ENCODE measurements around the gene RNF222. TPM values are rescaled to one million over a fixed set of nuclear protein-coding genes. Genes with fewer than 3 reads are reported as not detected.
A peak's percentile ranks its signal among the peaks of the same experiment; 100 is the strongest.

RNF222 gene
- total RNA-seq, 6 experiments from 2014 or later: not detected

DNA sequence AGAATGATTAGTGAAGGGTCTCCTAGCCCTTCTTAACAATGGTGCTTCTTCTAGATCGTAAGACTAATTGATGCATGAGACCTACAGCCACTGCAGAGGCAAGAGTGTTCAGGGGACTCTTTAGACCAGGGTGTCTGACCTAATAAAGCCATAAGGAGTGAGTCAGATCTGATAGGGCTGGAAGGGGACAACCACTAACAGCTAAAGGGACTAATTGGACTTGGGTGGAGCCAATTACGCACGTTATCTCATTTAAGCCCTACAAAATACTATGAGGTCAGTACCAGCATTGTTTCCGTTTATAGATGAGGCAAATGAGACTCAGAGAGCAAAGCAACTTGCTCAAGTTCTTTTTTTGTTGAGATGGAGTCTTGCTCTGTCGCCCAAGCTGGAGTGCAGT is 14.5 kb upstream of the RNF222 start:
- H3K9me3 ChIP-seq: no peaks in the 10 kb centered on the region
- whole genome bisulfite sequencing (ENCODE audit: insufficient coverage, low coverage, low lambda C conversion rate, missing lambda C conversion rate): 75% methylated on average over 4 of the region's 5 CpGs
- ATAC-seq: no peak
- H3K27me3 ChIP-seq: no peaks in the 10 kb centered on the region
- H3K27ac ChIP-seq: no peak overlapping the region
- DNase-seq: peak in 1 of 3 donors; percentile 0
- no peaks in the 10 kb centered on the region for H3K36me3 ChIP-seq
- no peak overlapping the region for H3K4me3 ChIP-seq
- H3K4me1 ChIP-seq: peaks cover 0 to 15% (median 0%) of the 10 kb centered on the region in 4 donors
- intact Hi-C loops (cut with DNase I): loop anchor here in 1 of 2 donors (10.0 kb wide), 1 partner anchor 63 kb away; no protein-coding TSS in a partner anchor
- TF ChIP-seq, protein P1, sequence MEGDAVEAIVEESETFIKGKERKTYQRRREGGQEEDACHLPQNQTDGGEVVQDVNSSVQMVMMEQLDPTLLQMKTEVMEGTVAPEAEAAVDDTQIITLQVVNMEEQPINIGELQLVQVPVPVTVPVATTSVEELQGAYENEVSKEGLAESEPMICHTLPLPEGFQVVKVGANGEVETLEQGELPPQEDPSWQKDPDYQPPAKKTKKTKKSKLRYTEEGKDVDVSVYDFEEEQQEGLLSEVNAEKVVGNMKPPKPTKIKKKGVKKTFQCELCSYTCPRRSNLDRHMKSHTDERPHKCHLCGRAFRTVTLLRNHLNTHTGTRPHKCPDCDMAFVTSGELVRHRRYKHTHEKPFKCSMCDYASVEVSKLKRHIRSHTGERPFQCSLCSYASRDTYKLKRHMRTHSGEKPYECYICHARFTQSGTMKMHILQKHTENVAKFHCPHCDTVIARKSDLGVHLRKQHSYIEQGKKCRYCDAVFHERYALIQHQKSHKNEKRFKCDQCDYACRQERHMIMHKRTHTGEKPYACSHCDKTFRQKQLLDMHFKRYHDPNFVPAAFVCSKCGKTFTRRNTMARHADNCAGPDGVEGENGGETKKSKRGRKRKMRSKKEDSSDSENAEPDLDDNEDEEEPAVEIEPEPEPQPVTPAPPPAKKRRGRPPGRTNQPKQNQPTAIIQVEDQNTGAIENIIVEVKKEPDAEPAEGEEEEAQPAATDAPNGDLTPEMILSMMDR (IDR thresholded peaks at IDR 0.05): no peak
- TF ChIP-seq POLR2A (IDR thresholded peaks at IDR 0.05): no peak

DNA sequence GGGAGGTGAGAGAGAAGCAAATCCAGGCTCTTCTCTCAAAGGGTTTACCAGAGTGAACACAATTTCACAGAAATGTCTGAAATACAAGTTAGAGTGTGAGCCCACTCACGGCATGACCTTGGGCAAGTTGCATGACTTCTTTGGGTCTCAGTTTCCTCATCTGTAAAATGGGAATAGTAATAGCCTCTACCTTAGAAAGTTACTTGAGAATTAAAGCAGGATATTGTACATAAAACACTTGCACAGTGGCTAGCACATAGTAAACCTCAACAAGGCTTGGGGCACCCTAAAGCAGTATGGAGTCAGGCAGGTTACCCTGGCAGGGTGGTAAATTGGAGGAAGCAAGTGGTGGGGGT is 13.2 kb upstream of the RNF222 start:
- Histone ChIP-seq H3K4me3 (no peak overlapping the region), H3K27me3 (no peaks in the 10 kb centered on the region), H3K27ac (no peak overlapping the region), H3K4me1 (peaks cover 0 to 15% (median 0%) of the 10 kb centered on the region in 4 donors), H3K9me3 (no peaks in the 10 kb centered on the region), H3K36me3 (no peaks in the 10 kb centered on the region)
- intact Hi-C loops (cut with DNase I): loop anchor here in 1 of 2 donors (10.0 kb wide), 1 partner anchor 64 kb away; no protein-coding TSS in a partner anchor
- ATAC-seq (no peak), DNase-seq (no peak)
- 57% methylated on average over 1 of the region's 1 CpG for WGBS (ENCODE audit: insufficient coverage, low coverage, low lambda C conversion rate, missing lambda C conversion rate)
- TF ChIP-seq, protein P1 (IDR thresholded peaks at IDR 0.05): no peak
- TF ChIP-seq POLR2A (IDR thresholded peaks at IDR 0.05): no peak

DNA sequence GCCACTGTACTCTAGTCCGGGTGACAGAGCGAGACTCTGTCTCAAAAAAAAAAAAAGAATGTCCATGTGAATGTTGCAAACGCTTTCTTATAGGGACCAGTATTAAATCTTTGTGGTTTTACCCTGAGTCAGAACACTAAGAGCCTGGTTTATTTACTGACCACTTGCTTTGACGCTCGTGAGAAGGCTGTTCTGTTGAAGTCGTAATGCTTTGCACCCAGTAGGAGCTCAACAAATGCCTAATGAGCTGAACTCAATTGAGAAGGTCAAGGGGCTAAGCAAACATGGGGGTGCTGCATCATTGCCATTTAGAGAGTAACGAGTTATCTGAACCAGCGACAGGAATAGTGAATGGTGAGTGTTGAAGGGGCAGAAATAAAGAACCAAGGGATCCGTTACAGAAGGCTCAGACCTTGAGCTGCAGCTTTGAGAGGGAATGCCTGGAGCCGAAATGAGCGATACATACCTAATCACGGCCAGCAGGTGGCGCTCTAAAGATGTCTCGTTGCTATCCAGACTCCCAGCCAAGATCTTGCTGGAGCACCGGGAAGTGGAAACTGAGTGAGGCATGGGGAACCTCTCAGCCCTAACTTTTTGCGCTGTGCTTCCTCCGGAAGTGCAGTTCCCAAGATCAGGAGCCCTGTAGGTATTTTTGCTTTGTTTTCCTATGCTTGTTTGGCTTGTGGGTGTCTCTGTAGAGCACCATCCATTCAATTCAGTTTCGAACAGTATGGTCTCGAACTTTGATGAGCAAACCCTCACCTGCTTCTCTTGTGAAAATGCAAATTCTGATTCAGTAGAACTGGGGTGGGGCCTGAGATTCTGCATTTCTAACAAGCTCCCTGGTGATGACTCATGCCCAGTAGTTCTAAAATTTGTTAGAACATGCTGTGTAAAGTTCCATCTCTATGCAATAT is 12.6 kb upstream of the RNF222 start:
- 21% methylated on average over 19 of the region's 19 CpGs for WGBS (ENCODE audit: insufficient coverage, low coverage, low lambda C conversion rate, missing lambda C conversion rate)
- H3K27ac ChIP-seq: no peak overlapping the region
- intact Hi-C loops (cut with DNase I): loop anchor here (10.0 kb wide), 2 partner anchors 65 to 335 kb away; partner anchors contain the start of gene CCDC42 (in 1 of the 2)

DNA sequence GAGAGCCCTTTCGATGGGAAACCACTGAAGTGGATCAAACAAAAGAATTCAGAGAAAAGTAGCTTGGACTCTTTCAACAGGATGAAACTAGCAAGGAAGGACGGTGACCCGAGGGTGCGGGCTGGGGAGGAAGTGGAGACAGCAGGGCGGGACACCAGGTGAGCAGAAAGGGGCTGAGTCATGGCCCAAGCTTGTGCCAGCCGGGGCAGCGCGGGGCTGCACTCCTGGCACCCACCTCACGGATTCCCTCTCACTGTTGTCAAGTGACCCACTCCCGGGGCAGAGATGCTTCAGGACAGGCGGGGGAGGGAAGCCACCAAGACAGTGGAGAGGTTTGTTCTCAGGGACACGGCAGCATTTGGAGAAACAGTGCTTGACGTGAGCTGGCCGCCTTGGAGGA is 10.7 kb upstream of the RNF222 start:
- 45% methylated on average over 5 of the region's 14 CpGs for WGBS (ENCODE audit: insufficient coverage, low coverage, low lambda C conversion rate, missing lambda C conversion rate)
- no peak overlapping the region for H3K27ac ChIP-seq
- H3K4me3 ChIP-seq: no peak overlapping the region
- H3K9me3 ChIP-seq: no peaks in the 10 kb centered on the region
- H3K27me3 ChIP-seq: no peaks in the 10 kb centered on the region
- intact Hi-C loops (cut with DNase I): loop anchor here in 1 of 2 donors (10.0 kb wide), 1 partner anchor 336 kb away; the partner anchor contains the start of gene CCDC42
- no peak for ATAC-seq
- peaks cover 0 to 15% (median 0%) of the 10 kb centered on the region in 4 donors for H3K4me1 ChIP-seq
- peak in 1 of 3 donors; percentile 39 for DNase-seq
- TF ChIP-seq POLR2A (IDR thresholded peaks at IDR 0.05): no peak
- TF ChIP-seq, protein P1 (IDR thresholded peaks at IDR 0.05): no peak
- H3K36me3 ChIP-seq: no peaks in the 10 kb centered on the region

More for the DNA sequence above, 12.6 kb upstream of the RNF222 start:
- H3K9me3 ChIP-seq: no peaks in the 10 kb centered on the region
- TF ChIP-seq, protein P1 (IDR thresholded peaks at IDR 0.05): peak; percentile 86 to 92 (median 88)
- no peak for TF ChIP-seq POLR2A (IDR thresholded peaks at IDR 0.05)
- H3K27me3 ChIP-seq: no peaks in the 10 kb centered on the region
- peaks cover 0 to 15% (median 0%) of the 10 kb centered on the region in 4 donors for H3K4me1 ChIP-seq
- ATAC-seq: peak; percentile 95 to 98 (median 97)
- peak; percentile 88 to 92 (median 90) for DNase-seq
- H3K36me3 ChIP-seq: no peaks in the 10 kb centered on the region
- H3K4me3 ChIP-seq: no peak overlapping the region
